Measurements from ENCODE around the gene MAP2.

MAP2 gene

DNA sequence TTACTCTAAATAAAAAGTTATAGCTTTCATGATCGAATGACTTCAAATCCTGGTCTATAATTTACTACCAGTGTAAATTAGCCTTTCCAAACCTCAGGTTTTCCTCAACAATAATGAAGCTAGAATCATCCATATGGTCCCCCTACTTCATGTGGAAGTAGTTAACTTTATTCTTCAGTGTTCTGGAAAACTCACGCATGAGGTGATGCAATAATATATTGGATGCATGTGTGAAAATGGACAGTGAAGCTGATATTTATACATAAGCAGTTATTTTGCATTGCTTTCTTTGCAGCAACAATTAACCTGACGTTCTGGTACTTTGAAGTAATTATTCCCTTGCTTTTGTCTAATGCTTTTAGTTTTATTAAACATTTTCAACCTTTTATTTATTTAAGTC lies 329.2 kb downstream of the MAP2 start:
- DNase-seq: no peak

GRCh38 chr2:209757163-209757562 lies 333.3 kb downstream of the MAP2 start:
- no peak for DNase-seq

DNA sequence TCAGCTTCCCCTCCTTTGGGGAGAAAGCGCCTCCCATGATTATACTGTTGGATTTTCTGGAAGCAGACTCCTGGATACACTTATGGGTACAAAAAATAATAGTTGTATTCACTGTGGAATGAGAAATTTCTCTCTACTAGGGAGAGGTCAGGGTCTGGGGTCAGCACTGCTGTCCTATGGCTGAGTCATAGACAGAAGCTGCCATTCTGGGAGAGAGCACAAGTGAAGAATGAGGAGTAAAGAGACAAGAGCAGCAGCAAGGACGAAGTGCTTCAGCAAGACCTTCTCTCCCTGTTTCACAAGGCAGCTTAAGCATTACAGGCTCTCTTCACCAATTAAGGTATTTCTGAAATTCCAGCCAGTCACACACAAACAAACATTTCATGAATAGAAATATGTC lies 337.7 kb downstream of the MAP2 start:
- no peak for DNase-seq

- DNase-seq: no peak
Observed at GRCh38 chr2:209762563-209762962, 338.7 kb downstream of the MAP2 start.

DNA sequence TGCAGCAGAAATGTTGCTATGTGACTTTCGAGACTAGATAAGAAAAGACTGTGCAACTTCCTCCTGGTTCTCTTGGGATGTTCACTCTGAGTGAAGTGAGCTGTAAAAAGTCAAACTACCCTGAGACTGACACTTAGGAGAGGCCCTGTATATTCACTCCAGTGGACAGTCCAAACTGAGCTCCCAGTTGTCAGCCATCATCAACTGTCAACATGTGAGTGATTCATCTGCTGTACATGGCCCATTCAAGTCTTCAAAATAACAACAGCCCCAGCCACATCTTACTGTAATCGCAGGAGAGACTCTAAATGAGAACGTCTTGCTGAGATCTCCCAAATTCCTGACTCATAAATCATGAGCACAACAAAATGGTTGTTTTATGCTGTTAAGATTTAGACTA lies 339.3 kb downstream of the MAP2 start:
- DNase-seq: no peak

DNA sequence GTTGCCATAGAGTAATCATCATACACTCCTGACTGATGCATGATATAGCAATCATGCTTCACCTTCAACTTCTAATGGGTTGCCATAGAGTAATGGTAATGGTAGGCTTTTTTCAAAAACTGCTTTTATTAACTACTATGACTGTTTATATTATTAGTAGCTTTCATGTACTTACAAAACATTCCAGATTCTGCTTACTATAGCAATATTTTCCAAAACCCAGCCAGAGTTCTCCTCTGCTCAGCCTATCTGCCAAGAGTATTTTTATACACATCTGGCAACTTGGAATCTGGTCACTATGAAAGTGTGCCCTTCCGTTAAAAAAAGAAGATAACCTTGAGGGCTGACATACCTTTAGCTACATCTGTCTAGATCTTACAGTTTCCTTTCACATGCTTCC lies 342.8 kb downstream of the MAP2 start:
- DNase-seq: no peak

DNA sequence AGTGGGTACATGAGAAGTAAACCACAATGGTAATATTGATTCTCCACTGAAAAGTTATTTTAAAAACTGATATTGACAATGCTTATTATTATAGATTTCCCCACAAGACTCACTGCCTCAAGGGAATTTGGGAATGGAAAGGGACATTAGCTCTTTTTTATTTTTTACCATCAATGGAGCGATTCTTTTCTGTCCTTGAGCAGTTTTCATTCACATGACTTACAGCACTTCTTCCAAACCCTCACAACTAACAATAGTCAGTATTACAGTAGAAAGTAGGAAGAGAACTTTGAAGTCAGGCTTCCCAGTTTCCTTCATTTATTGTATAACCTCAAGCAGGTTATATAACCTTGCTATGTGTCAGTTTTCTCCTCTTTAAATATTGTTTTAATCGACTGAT lies 343.5 kb downstream of the MAP2 start:
- DNase-seq: no peak

DNA sequence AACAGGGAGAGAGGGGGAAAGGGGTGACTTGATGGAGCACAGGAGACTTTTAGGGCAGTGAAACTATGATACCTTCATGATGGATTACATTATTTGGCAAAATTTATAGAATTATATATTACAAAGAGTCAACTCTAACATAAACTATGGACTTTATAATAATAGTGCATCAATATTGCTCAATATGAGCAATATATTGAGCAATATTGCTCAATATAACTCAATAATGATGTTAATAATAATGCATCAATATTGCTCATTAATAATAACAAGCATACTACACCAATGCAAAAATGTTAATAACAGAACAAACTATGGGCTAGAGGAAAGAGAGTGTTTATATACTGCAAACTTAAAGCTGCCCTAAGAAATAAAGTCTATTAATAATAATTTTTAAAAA lies 344.7 kb downstream of the MAP2 start:
- DNase-seq: no peak

GRCh38 chr2:209771474-209772289 lies 347.8 kb downstream of the MAP2 start, which contains the start of gene UNC80:
UNC80 (plus strand) TSS chr2:209771832; CDS start chr2:209772073, 241 bp downstream.
- no peak for DNase-seq

DNA sequence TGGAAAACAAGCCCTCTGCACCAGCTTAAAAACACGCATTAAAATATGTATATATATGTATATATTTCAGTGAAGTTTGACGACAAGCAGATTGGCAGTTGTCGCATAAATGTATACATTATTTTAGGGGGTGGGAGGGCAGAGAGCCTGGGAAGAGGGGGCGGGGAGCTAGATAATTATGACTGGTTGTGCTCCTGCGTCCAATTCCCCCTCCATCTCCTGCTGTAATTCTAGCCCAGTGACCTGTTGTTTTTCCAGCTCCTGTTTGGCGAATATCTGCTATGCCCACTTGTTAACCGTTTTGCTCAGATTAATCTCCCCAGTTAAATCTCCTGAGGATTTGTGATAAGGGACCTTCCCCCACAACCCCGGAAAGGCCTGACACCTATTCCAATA lies 348.4 kb downstream of the MAP2 start:
- DNase-seq: no peak

GRCh38 chr2:209773377-209773776 lies 349.5 kb downstream of the MAP2 start:
- DNase-seq: no peak

Data from DMS 273 treated with DMSO at 0.1 percent for 48 hours (cell line).